Activated CD8-positive, alpha-beta memory T cell treated with anti-CD3 and anti-CD28 coated beads, Interleukin-2, amount 50 U/mL, for 4 hours (primary cell): ENCODE data around the gene ARHGAP15.

Experiments
- DNase-seq: peaks from one replicate; pipeline ENCODE4 v3.0.0-alpha.2; 2020

The ARHGAP15 gene

DNA sequence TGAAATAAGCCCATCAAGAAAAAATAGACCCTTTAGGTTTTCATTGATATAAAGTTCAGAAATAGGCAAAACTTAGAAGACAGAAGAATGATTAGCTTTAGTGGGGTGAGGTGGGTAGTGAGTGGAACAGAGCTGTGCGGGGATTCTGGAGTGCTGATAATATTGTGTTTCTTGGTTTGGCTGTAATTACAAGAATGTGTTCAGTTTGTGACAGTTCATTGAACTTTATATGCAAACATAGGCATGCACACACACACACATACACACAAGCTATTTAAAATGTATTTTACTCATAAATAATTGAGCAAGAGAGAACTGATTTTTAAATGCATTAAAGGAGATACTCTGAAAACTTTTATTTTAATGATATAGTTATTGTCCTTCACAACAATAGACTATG, 17.1 kb downstream of the ARHGAP15 start:
- DNase-seq: no peak

DNA sequence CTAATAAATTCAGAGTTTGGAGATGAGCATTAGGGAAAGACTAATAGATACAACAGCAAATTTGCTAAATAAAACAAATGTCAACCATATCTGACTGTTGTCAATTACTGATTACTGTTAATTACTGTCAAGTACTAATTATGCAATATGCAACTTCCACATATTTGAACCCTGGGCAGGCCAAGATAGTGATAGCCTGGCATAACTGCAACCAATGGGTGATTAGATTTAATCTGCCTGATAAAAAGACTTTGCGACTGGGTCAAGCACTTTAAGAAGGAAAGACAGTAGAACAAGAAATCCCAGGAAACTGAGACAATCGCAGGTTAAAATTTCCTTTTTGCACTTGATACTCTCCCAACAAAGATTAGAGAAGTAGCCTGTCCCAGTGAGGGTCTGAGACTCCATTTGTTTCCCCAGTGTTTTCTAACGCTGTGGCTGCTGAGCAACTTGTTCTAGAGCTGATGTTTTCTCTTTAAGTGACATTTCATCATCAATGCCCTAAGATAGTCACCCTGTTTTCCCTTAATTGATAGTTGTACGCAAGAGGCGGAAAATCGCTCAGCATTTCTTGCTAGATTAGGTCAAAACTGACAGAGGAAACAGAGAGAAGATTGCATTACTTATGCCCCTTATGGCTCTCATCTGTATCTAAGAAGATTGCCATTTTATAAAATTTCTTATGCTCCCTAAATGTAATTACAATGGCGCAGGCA, 17.8 kb downstream of the ARHGAP15 start:
- no peak for DNase-seq

DNA sequence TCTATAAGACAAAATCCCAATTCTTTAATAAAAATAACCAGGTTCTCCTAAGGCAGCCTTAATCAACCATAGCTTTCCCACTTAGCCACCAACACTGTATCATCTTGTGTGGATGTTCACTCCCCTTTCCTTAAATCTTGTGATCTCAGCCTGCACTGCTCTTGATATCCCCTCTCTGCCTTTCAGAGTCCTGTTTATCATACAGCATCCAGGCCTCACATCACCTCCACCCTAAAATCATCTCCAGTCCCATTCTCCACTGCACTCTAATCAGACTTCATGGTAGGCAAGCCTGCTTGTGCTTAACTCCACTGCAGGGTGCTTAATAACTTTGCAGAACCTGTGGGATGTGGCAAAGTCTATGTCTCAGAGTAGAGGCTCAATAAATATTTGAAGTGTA, 18.8 kb downstream of the ARHGAP15 start:
- DNase-seq: no peak

DNA sequence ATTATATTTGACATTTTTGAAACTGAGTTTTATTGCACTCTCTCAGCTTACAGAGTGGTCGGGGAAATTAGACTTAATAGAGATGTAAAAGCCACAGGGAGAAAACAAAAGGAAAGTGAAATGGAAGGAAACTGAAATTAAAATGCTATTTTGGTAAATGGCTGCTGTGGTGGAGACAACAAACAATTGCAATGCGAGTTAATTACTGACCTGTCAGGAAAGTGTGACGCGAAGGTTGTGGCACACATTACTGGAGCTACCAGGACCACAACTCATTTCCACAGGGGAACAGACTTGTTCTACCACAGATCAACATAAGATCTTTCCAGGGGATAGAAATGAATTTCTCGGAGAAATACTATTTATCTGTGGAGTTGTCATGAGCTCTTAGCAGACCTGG, 19.5 kb downstream of the ARHGAP15 start:
- DNase-seq: no peak

DNA sequence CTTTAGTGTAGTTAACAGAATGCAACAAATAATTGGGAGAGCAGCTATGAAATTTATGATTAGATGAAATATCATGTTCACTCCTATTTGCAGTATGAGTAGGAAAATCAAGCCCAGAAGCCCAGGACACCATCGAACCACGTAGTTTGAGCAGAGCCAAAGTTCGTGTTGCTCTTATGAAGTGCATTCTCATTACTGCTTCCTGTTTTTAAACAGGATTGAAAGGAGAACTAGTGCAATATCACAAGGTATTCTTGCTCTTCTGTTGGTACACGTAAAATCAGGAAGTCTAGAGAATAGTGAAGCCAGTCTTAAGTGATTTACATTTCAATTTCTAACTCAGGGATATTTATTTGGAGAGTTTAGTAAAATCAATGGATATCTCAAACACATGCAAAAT, 21.1 kb downstream of the ARHGAP15 start:
- no peak for DNase-seq

- no peak for DNase-seq
Measured at GRCh38 chr2:143151111-143151752, 22.0 kb downstream of the ARHGAP15 start.

DNA sequence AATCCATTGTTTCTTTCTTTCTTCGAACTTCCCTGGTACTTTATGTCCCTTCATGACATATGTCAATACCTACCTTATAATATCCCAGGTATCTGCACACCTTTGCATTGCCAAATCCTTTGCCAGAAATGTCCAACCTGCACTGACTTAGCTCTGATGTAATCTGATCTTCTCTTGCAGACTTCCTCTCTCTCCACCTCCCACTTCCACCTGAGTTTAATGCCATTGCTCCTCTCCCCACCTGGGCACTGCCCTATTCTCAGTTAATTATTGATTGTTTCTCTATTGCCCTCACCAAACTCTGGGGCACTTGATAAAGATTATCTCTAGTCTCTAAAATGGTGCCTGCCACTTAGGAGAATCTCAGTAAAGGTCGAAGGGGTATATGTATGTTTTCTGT, 23.0 kb downstream of the ARHGAP15 start:
- no peak for DNase-seq

DNA sequence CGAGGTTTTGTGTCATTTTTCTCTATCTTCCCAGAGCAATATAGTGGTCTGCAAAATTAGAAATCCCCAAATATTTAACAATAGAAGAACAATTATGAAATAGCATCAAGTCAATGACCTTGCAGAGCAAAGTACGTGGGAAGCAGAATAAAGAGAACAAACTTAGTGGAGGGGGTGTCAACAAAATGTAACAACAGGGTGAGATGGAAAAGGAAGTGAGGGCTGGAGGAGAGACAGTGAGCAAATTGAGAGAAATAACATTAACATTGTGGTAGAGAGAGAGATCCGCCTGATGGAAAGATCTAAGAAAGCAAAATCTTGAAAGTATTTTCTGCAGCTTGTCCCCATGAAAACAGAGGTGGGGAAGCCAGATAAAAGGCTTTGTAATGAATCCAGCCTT, 23.4 kb downstream of the ARHGAP15 start:
- DNase-seq: no peak

GRCh38 chr2:143155661-143156060, 26.4 kb downstream of the ARHGAP15 start:
- DNase-seq: no peak

DNA sequence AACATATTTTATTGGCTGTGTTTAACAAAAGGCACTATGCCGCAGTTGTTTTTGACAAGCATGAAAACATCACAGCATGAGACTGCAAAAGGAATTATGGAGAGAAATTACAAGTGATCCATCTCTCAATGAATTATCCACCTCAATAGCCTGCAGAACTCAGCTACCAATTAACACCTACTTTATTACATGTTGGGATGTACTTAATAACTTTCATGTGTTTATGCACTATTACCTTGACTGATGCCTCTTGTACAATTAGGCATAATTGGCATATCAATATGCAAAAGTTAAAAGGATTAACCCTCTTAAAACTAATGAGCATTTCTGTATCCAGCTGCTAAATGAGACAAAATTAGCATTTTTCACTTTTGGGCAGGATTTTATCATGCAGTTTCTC, 27.8 kb downstream of the ARHGAP15 start:
- DNase-seq: no peak

- no peak for DNase-seq
Measured at GRCh38 chr2:143157418-143157817, 28.2 kb downstream of the ARHGAP15 start.

DNA sequence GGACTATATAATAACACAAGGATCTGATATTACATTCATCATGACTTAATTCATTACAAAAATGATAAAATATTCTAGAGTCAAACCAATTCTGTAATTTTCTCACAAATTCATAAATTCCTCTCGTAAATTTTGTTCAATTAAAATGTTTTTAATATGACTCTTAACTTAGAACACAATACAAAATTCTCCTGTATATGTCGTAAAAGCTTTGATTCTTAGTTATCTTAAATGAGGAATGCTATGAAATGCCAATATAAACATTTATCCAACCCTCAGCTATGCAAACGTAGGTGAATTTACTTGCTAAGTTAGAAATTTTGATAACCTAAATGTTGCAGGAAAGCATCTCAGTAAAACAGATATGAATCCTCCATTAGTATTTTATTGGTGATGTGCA, 28.9 kb downstream of the ARHGAP15 start:
- no peak for DNase-seq

- DNase-seq: no peak
Measured at GRCh38 chr2:143158551-143159485, 29.6 kb downstream of the ARHGAP15 start.

DNA sequence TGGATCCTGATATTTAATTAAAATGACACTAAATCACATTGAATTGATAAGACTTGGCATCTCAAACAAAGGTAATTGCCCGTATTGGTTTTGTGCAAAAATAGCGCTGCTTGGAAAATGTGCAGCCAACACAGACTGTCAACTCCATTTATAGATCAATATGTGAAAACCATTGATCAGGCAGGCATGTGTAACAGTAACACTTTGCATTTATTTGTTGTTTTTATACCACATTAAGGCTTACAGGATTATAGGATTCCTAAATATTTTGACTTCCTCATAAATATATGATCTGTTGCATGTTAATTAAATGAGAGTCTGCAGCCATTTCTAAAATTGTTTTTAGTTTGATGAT, 30.2 kb downstream of the ARHGAP15 start:
- DNase-seq: no peak

- DNase-seq: no peak
Measured at GRCh38 chr2:143160732-143161707, 31.8 kb downstream of the ARHGAP15 start.

DNA sequence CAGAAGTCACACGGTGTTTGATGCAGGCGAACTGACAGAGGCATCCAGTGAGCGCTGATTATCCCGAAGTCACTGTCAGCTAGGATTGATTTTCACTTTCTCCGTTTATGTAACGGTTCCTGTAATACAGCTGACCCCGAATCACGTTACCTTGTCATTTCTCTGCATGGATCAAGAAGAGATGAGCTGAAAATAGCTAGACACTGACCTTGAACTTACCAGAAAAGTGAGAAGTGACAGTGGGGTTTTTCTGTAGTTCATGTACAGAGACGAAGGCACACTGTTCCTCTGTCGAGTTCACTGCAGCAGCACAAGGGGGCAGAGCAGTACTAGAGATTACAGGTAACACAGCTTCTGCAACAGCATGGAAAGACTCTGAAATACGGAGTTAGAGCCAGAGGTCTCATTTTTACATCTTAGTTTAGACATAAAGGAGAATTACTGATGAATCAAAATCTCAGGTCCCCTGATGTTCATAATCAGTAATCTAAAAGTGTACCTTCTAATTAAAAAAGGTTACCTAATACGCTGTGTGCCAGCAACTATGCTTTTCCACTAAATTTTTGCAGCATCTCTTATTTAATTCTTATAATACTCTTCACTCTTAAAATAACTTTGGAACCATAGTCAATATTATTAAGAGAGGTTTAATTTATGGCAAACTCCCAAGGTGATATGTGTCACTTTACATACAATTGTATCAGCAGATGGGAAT, 33.1 kb downstream of the ARHGAP15 start:
- DNase-seq: peak; percentile 58

DNA sequence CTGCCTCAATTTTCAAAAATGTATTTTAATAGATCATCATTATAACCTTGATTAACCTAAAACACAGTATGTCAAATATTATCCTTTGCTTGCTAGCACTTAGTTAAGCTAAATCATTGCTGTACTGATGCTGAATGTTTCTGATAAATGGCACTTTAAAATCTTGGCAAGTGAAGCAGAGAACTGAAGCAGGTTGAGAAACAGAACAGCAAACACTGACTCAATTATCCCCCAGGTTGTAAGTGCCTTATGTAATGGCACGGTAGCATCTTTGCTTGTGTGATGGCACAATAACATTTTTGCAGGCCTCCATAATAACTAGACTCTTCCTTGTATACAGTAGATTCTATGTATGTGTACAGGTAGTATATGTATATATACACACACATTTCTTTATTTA, 33.8 kb downstream of the ARHGAP15 start:
- no peak for DNase-seq

GRCh38 chr2:143163499-143163898, 34.3 kb downstream of the ARHGAP15 start:
- no peak for DNase-seq

- DNase-seq: no peak
Measured at GRCh38 chr2:143165291-143165690, 36.1 kb downstream of the ARHGAP15 start.

- DNase-seq: no peak
Measured at GRCh38 chr2:143169105-143169504, 39.9 kb downstream of the ARHGAP15 start.

DNA sequence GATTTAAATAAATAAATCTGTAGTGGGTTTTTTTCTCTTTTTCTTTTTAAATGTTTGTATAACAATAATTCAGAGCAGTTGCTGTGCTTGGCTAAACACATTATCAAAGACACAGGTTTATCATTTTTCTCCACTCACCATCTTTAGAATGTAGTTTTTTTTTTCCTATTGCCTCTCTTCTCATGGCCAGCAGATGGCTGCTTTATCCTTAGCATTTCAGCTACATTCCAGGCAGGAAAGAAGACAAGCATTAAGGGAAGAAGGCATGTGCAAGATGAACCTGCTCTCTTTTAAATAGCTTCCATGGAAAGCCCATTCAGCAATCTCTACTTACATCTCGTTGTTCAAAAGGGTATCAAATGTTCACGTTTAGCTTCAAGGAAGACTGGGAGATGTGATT, 42.6 kb downstream of the ARHGAP15 start:
- no peak for DNase-seq

- no peak for DNase-seq
Measured at GRCh38 chr2:143175438-143175837, 46.2 kb downstream of the ARHGAP15 start.
